ENCODE measurements around the gene JADE1. TPM values are rescaled to one million over a fixed set of nuclear protein-coding genes. Genes with fewer than 3 reads are reported as not detected.

JADE1 gene
- total RNA-seq, 2 donors from 2014 or later, result 8.3 to 9.6 TPM

GRCh38 chr4:128862608-128863311 lies 53.3 kb downstream of the JADE1 start:
- intact Hi-C loops (cut with DNase I), result loop anchor here (5.0 kb wide), 4 partner anchors 80 to 670 kb away; no protein-coding TSS in a partner anchor
- TF ChIP-seq CTCF (IDR thresholded peaks at IDR 0.05), result no peak
- no peaks in the 10 kb centered on the region for H3K36me3 ChIP-seq
- no peaks in the 10 kb centered on the region for H3K4me1 ChIP-seq
- H3K27me3 ChIP-seq, result no peaks in the 10 kb centered on the region
- H3K9me3 ChIP-seq, result no peaks in the 10 kb centered on the region
- no peak for DNase-seq
- H3K9ac ChIP-seq (ENCODE audit: low read depth in 2 of 2, low read length in 2 of 2), result no peak overlapping the region
- no peak overlapping the region for H3K27ac ChIP-seq
- no peak overlapping the region for H3K4me3 ChIP-seq

- Histone ChIP-seq H3K9me3 (no peaks in the 10 kb centered on the region), H3K4me1 (no peaks in the 10 kb centered on the region), H3K27ac (no peak overlapping the region), H3K27me3 (no peaks in the 10 kb centered on the region), H3K9ac (ENCODE audit: low read depth in 2 of 2, low read length in 2 of 2) (no peak overlapping the region), H3K4me3 (no peak overlapping the region), H3K36me3 (no peaks in the 10 kb centered on the region)
- peak; percentile 86 for DNase-seq
- peak; percentile 83 for TF ChIP-seq CTCF (IDR thresholded peaks at IDR 0.05)
- intact Hi-C loops (cut with DNase I), result loop anchor here (5.0 kb wide), 4 partner anchors 81 to 671 kb away; no protein-coding TSS in a partner anchor
Measured at GRCh38 chr4:128863312-128864075, 54.0 kb downstream of the JADE1 start.

GRCh38 chr4:128865132-128865531 lies 55.6 kb downstream of the JADE1 start:
- H3K9ac ChIP-seq (ENCODE audit: low read depth in 2 of 2, low read length in 2 of 2), result no peak overlapping the region
- H3K36me3 ChIP-seq, result no peaks in the 10 kb centered on the region
- no peaks in the 10 kb centered on the region for H3K27me3 ChIP-seq
- intact Hi-C loops (cut with DNase I), result no loop called here
- H3K9me3 ChIP-seq, result no peaks in the 10 kb centered on the region
- no peak for TF ChIP-seq CTCF (IDR thresholded peaks at IDR 0.05)
- DNase-seq, result no peak
- no peaks in the 10 kb centered on the region for H3K4me1 ChIP-seq
- no peak overlapping the region for H3K4me3 ChIP-seq
- H3K27ac ChIP-seq, result no peak overlapping the region

- intact Hi-C loops (cut with DNase I), result no loop called here
- TF ChIP-seq CTCF (IDR thresholded peaks at IDR 0.05), result no peak
- no peaks in the 10 kb centered on the region for H3K9me3 ChIP-seq
- H3K9ac ChIP-seq (ENCODE audit: low read depth in 2 of 2, low read length in 2 of 2), result no peak overlapping the region
- H3K4me3 ChIP-seq, result no peak overlapping the region
- H3K27ac ChIP-seq, result no peak overlapping the region
- no peaks in the 10 kb centered on the region for H3K4me1 ChIP-seq
- H3K27me3 ChIP-seq, result no peaks in the 10 kb centered on the region
- H3K36me3 ChIP-seq, result no peaks in the 10 kb centered on the region
- DNase-seq, result no peak
Measured at GRCh38 chr4:128866269-128866668, 56.8 kb downstream of the JADE1 start.

- Histone ChIP-seq H3K4me1 (no peaks in the 10 kb centered on the region), H3K4me3 (no peak overlapping the region), H3K27ac (no peak overlapping the region), H3K27me3 (no peaks in the 10 kb centered on the region), H3K9ac (ENCODE audit: low read depth in 2 of 2, low read length in 2 of 2) (no peak overlapping the region), H3K9me3 (no peaks in the 10 kb centered on the region), H3K36me3 (no peaks in the 10 kb centered on the region)
- TF ChIP-seq CTCF (IDR thresholded peaks at IDR 0.05), result no peak
- DNase-seq, result no peak
- intact Hi-C loops (cut with DNase I), result no loop called here
Measured at GRCh38 chr4:128866691-128867090, 57.2 kb downstream of the JADE1 start.

All from colonic mucosa (tissue), 4 donors.